PC-3 (cell line): ENCODE results near the gene VANGL2. TPM values are rescaled to one million over a fixed set of nuclear protein-coding genes. Genes with fewer than 3 reads are reported as not detected.

Experiments used
- ATAC-seq: fragments of 200-7000 bp; cut with Tn5 transposase; 2 replicates; pipeline ENCODE4 v1.9.1; 2020; ENCODE audit warnings: mild to moderate bottlenecking, moderate library complexity
- BruUV-seq: library from RNA; stranded (reverse); fragments of 400-500 nt; replicated peaks from 2 replicates; lab custom pipeline; 2021; lab: Mats Ljungman, UMichigan
- CTCF ChIA-PET: fragments of 300-600 bp; sonication (Branson Sonifier 250); formaldehyde crosslinking; loops from one replicate; lab custom pipeline; 2022; ENCODE audit warnings: antibody characterized with exemption; lab: Charles Lee
- POLR2A ChIA-PET: fragments of 300-600 bp; sonication (Branson Sonifier 250); formaldehyde crosslinking; loops from one replicate; lab custom pipeline; 2022; ENCODE audit warnings: antibody characterized with exemption; ENCODE audit not compliant: unreplicated experiment; lab: Charles Lee
- DNase-seq: peaks from one replicate; pipeline ENCODE4 v3.0.0-alpha.2; 2015
- H2AFZ ChIP-seq: fragments of 300-600 bp; sonication (generic); 2 replicates; pipeline ENCODE4 v1.6.0; 2016; ENCODE audit warnings: antibody characterized with exemption, low read length
- H3F3A ChIP-seq: fragments of 300-600 bp; sonication (generic); one replicate; pipeline ENCODE4 v1.6.0; 2017; ENCODE audit warnings: antibody characterized with exemption, low read length, control low read depth, mild to moderate bottlenecking; ENCODE audit not compliant: unreplicated experiment
- H3K27ac ChIP-seq: fragments of 300-600 bp; sonication (generic); 2 replicates; pipeline ENCODE4 v1.5.1; 2016; ENCODE audit warnings: mild to moderate bottlenecking, low read length
- H3K27me3 ChIP-seq: fragments of 300-600 bp; sonication (generic); 2 replicates; pipeline ENCODE4 v1.6.1; 2016; ENCODE audit warnings: low read length, mixed read lengths
- H3K36me3 ChIP-seq: fragments of 300-600 bp; sonication (generic); 2 replicates; pipeline ENCODE4 v1.6.1; 2016; ENCODE audit warnings: low read depth, mixed run types, low read length, mixed read lengths
- H3K4me1 ChIP-seq: fragments of 300-600 bp; sonication (generic); 2 replicates; pipeline ENCODE4 v1.5.1; 2016; ENCODE audit warnings: low read length; ENCODE audit not compliant: insufficient read depth
- H3K4me2 ChIP-seq: fragments of 300-600 bp; sonication (generic); 2 replicates; pipeline ENCODE4 v1.6.0; 2016; ENCODE audit warnings: low read length
- H3K4me3 ChIP-seq: fragments of 300-600 bp; sonication (generic); 2 replicates; pipeline ENCODE4 v1.5.1; 2016; ENCODE audit warnings: mild to moderate bottlenecking, low read length, mixed read lengths
- H3K79me2 ChIP-seq: fragments of 300-600 bp; sonication (generic); 2 replicates; pipeline ENCODE4 v1.6.1; 2017; ENCODE audit warnings: low read length, mixed read lengths
- H3K9ac ChIP-seq: fragments of 300-600 bp; sonication (generic); 2 replicates; pipeline ENCODE4 v1.6.0; 2016; ENCODE audit warnings: mild to moderate bottlenecking, low read length
- H3K9me2 ChIP-seq: fragments of 300-600 bp; sonication (generic); replicated peaks from 2 replicates; pipeline ENCODE4 v1.6.1; 2016; ENCODE audit warnings: mixed run types, low read length, mixed read lengths
- H3K9me3 ChIP-seq: fragments of 300-600 bp; sonication (generic); 2 replicates; pipeline ENCODE4 v1.6.1; 2016; ENCODE audit warnings: low read length, mixed read lengths
- H4K20me1 ChIP-seq: fragments of 300-600 bp; sonication (generic); 2 replicates; pipeline ENCODE4 v1.6.1; 2016; ENCODE audit warnings: low read length, mixed read lengths
- CTCF ChIP-seq: fragments of 300-600 bp; sonication (generic); conservative IDR thresholded peaks from 2 replicates; pipeline ENCODE4 v1.5.1; 2017; ENCODE audit warnings: antibody characterized with exemption, low read depth, mild to moderate bottlenecking, low read length
- EZH2 ChIP-seq: fragments of 300-600 bp; sonication (generic); IDR thresholded peaks from one replicate; pipeline ENCODE4 v1.6.1; 2017; ENCODE audit warnings: antibody characterized with exemption, mild to moderate bottlenecking, low read length; ENCODE audit not compliant: unreplicated experiment
- EZH2phosphoT487 ChIP-seq: fragments of 300-600 bp; sonication (generic); IDR thresholded peaks from 2 replicates; pipeline ENCODE4 v1.6.1; 2018; ENCODE audit warnings: mild to moderate bottlenecking, antibody characterized with exemption, low read length, borderline replicate concordance
- intact Hi-C: fragments of 100-400 bp; cut with micrococcal nuclease; formaldehyde crosslinking; loops from 2 replicates; pipeline ENCODE4 v1.9.0; 2023
- total RNA-seq: library from RNA; depleted of rRNA; stranded (reverse); fragments of >200 nt; gene quantifications from 2 replicates; pipeline ENCODE4 v1.2.3, GENCODE V29; 2014

Gene VANGL2
- total RNA-seq, 1 experiment from 2014 or later = 0.44 TPM

GRCh38 chr1:160446945-160447600 is 46.7 kb downstream of the VANGL2 start:
- Histone ChIP-seq H2AFZ (no peak overlapping the region), H3K27ac (no peak overlapping the region), H3K27me3 (peaks cover 46% of the 10 kb centered on the region), H3K4me2 (no peak overlapping the region), H3K4me1 (no peaks in the 10 kb centered on the region), H3K9ac (no peak overlapping the region), H3K9me3 (no peaks in the 10 kb centered on the region), H3K9me2 (no peaks in the 10 kb centered on the region), H4K20me1 (no peaks in the 10 kb centered on the region), H3K4me3 (no peak overlapping the region), H3F3A (no peaks in the 10 kb centered on the region), H3K36me3 (no peaks in the 10 kb centered on the region), H3K79me2 (no peaks in the 10 kb centered on the region)
- ATAC-seq (no peak), DNase-seq (no peak)
- BruUV-seq = no TSS peak
- ChIA-PET POLR2A (no interaction called here), CTCF (no interaction called here)
- TF ChIP-seq CTCF (no peak), EZH2phosphoT487 (no peak), EZH2 (no peak)
- intact Hi-C loops = no loop called here

GRCh38 chr1:160449494-160449893 is 49.1 kb downstream of the VANGL2 start:
- H3K27ac ChIP-seq = no peak overlapping the region
- intact Hi-C loops = no loop called here
- no peak overlapping the region for H3K9ac ChIP-seq
- H3K36me3 ChIP-seq = no peaks in the 10 kb centered on the region
- no peaks in the 10 kb centered on the region for H3K4me1 ChIP-seq
- H3K9me2 ChIP-seq = no peaks in the 10 kb centered on the region
- BruUV-seq = no TSS peak
- CTCF ChIA-PET = no interaction called here
- no peaks in the 10 kb centered on the region for H3K9me3 ChIP-seq
- no peak for TF ChIP-seq EZH2phosphoT487
- no peak for TF ChIP-seq EZH2
- TF ChIP-seq CTCF = no peak
- DNase-seq (no peak), ATAC-seq (no peak)
- H3K4me3 ChIP-seq = no peak overlapping the region
- no peaks in the 10 kb centered on the region for H3K79me2 ChIP-seq
- POLR2A ChIA-PET = no interaction called here
- H3F3A ChIP-seq = no peaks in the 10 kb centered on the region
- no peak overlapping the region for H3K4me2 ChIP-seq
- peaks cover 61% of the 10 kb centered on the region for H3K27me3 ChIP-seq
- H4K20me1 ChIP-seq = no peaks in the 10 kb centered on the region
- no peak overlapping the region for H2AFZ ChIP-seq

- no peaks in the 10 kb centered on the region for H3F3A ChIP-seq
- H3K4me2 ChIP-seq = no peak overlapping the region
- DNase-seq (no peak), ATAC-seq (no peak)
- peaks cover 73% of the 10 kb centered on the region for H3K27me3 ChIP-seq
- H3K27ac ChIP-seq = no peak overlapping the region
- H3K79me2 ChIP-seq = no peaks in the 10 kb centered on the region
- ChIA-PET CTCF (no interaction called here), POLR2A (no interaction called here)
- H3K9me3 ChIP-seq = no peaks in the 10 kb centered on the region
- H2AFZ ChIP-seq = no peak overlapping the region
- intact Hi-C loops = no loop called here
- no peaks in the 10 kb centered on the region for H3K4me1 ChIP-seq
- no peak overlapping the region for H3K9ac ChIP-seq
- no peak for TF ChIP-seq EZH2
- no peak for TF ChIP-seq CTCF
- no peak for TF ChIP-seq EZH2phosphoT487
- no peaks in the 10 kb centered on the region for H3K36me3 ChIP-seq
- BruUV-seq = no TSS peak
- no peaks in the 10 kb centered on the region for H3K9me2 ChIP-seq
- H4K20me1 ChIP-seq = no peaks in the 10 kb centered on the region
- no peak overlapping the region for H3K4me3 ChIP-seq
Observed at GRCh38 chr1:160451119-160451858, 50.9 kb downstream of the VANGL2 start.
